DND-41 (cell line): Measurements from ENCODE around the gene PEG3.

Experiments used
- CTCF ChIP-seq: IDR thresholded peaks from 2 replicates; pipeline ENCODE4 v1.5.1; 2012; ENCODE audit warnings: borderline replicate concordance, low read length, moderate library complexity, mild to moderate bottlenecking; ENCODE audit not compliant: poor library complexity, severe bottlenecking; ENCODE audit errors: extremely low read depth
- EZH2 ChIP-seq: IDR thresholded peaks from 3 replicates; pipeline ENCODE4 v1.6.1; 2012; ENCODE audit warnings: borderline replicate concordance, low read depth, mild to moderate bottlenecking, moderate library complexity, low read length, inconsistent platforms; ENCODE audit not compliant: severe bottlenecking

- TF ChIP-seq CTCF (no peak), EZH2 (no peak)
Measured at GRCh38 chr19:56823417-56823816, 17.1 kb downstream of the PEG3 start.
